GM12865 (cell line): ENCODE measurements around the gene GALNT18.

Experiments used
- DNase-seq: peaks from one replicate; pipeline ENCODE4 v3.0.0; 2010; ENCODE audit warnings: low read depth
- H3K4me3 ChIP-seq: 2 replicates; pipeline ENCODE4 v1.5.1; 2011; ENCODE audit warnings: mild to moderate bottlenecking, low read depth, low read length, control low read depth
- CTCF ChIP-seq: IDR thresholded peaks from 2 replicates; pipeline ENCODE4 v1.5.1; 2011; ENCODE audit warnings: low read length, control low read depth, low read depth, inconsistent platforms; ENCODE audit not compliant: insufficient read depth; ENCODE audit errors: missing control alignments

The GALNT18 gene

GRCh38 chr11:11346303-11346702 lies 275.5 kb downstream of the GALNT18 start:
- no peak for DNase-seq
- H3K4me3 ChIP-seq, result no peak overlapping the region
- no peak for TF ChIP-seq CTCF

DNA sequence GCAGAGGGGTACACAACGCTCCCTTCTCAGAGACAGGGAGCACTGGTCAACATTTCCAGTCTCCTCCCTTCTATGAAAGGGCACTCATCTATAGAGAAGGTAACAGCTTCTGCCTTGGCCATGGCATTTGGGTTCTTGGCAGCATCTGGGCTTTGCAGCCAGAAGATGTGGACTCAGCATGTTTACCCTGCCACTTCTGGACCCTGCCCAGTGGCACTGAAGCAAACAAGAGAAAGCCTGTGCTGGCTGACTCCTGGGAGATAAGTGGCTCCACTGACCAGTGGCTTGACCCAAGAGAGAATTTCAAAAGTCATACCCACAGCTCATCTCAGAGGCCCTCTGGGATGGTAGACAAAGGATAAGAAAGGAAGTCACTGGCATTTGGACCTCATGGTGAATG lies 276.7 kb downstream of the GALNT18 start:
- H3K4me3 ChIP-seq, result no peak overlapping the region
- DNase-seq, result no peak
- TF ChIP-seq CTCF, result no peak

GRCh38 chr11:11344045-11344444 lies 277.8 kb downstream of the GALNT18 start:
- DNase-seq, result no peak
- no peak overlapping the region for H3K4me3 ChIP-seq
- no peak for TF ChIP-seq CTCF

DNA sequence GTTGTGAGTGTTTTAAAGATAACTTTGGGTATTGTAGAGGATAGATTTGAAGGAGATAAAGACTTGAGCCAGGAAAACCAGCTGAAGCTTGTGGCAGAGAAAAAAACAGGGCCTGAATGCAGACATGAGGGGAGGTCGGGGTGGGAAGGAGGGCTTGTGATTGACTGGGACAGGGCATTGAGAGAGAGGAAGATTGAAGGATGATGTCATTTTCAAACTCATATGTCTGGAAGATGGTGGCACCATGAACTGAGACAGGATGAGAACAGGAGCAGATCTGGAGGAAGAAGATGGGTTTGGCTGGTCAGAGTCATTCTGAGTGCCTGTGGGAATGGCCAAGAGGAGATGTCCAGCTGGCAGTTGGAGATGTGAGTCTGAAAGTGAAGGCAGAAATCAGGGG lies 283.5 kb downstream of the GALNT18 start:
- no peak overlapping the region for H3K4me3 ChIP-seq
- TF ChIP-seq CTCF, result no peak
- DNase-seq, result no peak

DNA sequence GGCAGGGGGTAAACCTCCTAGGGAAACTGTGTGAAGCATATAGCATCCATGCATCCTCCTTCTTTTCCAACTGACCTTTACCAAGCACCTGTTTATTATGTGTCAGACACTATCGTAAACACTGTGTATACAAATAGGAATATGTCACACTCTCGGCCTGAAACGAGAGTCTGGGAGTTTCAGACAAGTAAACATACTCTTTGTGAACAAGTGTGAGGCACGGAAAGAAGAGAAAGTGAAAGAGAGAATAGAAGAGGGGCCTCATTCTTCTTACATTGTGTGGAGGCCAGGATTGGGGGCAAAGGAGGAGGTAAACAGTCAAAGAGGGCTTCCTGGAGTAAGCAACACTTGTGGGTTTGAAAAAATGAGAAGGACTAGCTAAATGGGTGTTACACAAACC lies 285.1 kb downstream of the GALNT18 start:
- no peak for TF ChIP-seq CTCF
- peak; percentile 34 for DNase-seq
- no peak overlapping the region for H3K4me3 ChIP-seq

- H3K4me3 ChIP-seq, result no peak overlapping the region
- TF ChIP-seq CTCF, result no peak
- no peak for DNase-seq
These were observed 286.8 kb downstream of the GALNT18 start for GRCh38 chr11:11335043-11335442.

GRCh38 chr11:11334607-11335006 lies 287.2 kb downstream of the GALNT18 start:
- DNase-seq, result no peak
- H3K4me3 ChIP-seq, result no peak overlapping the region
- no peak for TF ChIP-seq CTCF
